Duodenal mucosa (tissue), 2 donors: ENCODE results near the gene DTNBP1.

Experiments used
- H3K27ac ChIP-seq: one replicate; pipeline ENCODE4 v1.7.0; 2013; ENCODE audit warnings: low read depth, low read length
- H3K27me3 ChIP-seq, 2 donors: one replicate each; pipeline ENCODE4 v1.7.0; 2013; ENCODE audit warnings: low read length in 2 of 2, control low read depth in 1 of 2; ENCODE audit not compliant: insufficient read depth in 2 of 2, control insufficient read depth in 1 of 2
- H3K36me3 ChIP-seq, 2 donors: one replicate each; pipeline ENCODE4 v1.7.0; 2013; ENCODE audit warnings: low read length in 2 of 2, control low read depth in 1 of 2; ENCODE audit not compliant: insufficient read depth in 2 of 2, control insufficient read depth in 1 of 2
- H3K4me1 ChIP-seq, 2 donors: one replicate each; pipeline ENCODE4 v1.7.0; 2013; ENCODE audit warnings: low read length in 2 of 2, control low read depth in 1 of 2; ENCODE audit not compliant: insufficient read depth in 2 of 2, control insufficient read depth in 1 of 2
- H3K4me3 ChIP-seq, 2 donors: one replicate each; pipeline ENCODE4 v1.7.0; 2013; ENCODE audit warnings: low read length in 2 of 2, low read depth in 1 of 2
- H3K9ac ChIP-seq, 2 donors: one replicate each; pipeline ENCODE4 v1.7.0; 2013; ENCODE audit warnings: low read length in 2 of 2, low read depth in 1 of 2
- H3K9me3 ChIP-seq, 2 donors: one replicate each; pipeline ENCODE4 v1.7.0; 2013; ENCODE audit warnings: low read length in 2 of 2, control low read depth in 1 of 2; ENCODE audit not compliant: control insufficient read depth in 1 of 2

DTNBP1 gene

DNA sequence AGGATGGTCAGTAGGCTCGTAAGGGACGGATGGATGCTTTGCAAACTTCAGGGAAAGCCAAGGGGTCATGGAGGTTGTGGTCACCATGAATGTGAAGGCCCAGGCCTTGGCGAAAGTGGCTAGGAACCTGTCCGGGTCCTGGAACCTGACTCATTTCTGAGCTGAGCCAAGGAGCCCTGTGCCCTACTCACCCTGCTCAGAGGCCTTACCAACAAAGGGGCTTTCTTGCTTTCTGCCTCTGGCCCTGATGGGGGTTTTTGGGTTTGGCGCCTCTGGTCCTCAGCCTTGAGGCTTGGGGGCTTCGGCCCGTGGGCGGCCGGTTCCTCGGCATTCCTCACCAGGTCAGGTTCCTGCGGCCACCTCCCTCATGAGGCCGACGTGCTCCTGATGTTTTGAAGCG is 155.1 kb downstream of the DTNBP1 start:
- H3K27me3 ChIP-seq: no peaks in the 10 kb centered on the region
- H3K27ac ChIP-seq: no peak overlapping the region
- H3K36me3 ChIP-seq: peaks cover 23 to 67% of the 10 kb centered on the region in 2 donors
- peaks cover 5 to 6% of the 10 kb centered on the region in 2 donors for H3K4me1 ChIP-seq
- no peaks in the 10 kb centered on the region for H3K9me3 ChIP-seq
- H3K9ac ChIP-seq: no peak overlapping the region
- no peak overlapping the region for H3K4me3 ChIP-seq

DNA sequence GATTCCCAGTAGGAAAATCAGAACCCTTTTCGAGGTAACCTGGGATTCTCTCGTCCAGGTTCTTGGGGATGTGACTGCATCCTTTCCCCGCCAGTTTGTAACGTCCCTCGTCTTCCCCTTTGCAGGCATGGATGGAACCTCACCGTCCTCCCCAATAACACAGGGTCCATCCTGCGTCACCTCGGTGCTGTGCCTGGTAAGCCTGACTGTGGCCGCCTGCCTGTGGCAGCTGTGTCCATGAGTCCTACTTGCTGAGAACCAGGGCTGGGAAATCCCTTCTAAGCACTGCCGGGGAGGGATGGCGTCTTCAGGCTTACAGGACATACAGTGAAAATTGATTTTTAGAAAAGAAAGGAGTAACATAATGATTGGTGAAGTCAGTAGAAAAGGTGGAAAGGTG is 155.6 kb downstream of the DTNBP1 start:
- Histone ChIP-seq H3K27ac (no peak overlapping the region), H3K27me3 (no peaks in the 10 kb centered on the region), H3K4me1 (peaks cover 5 to 6% of the 10 kb centered on the region in 2 donors), H3K9ac (no peak overlapping the region), H3K9me3 (no peaks in the 10 kb centered on the region), H3K4me3 (no peak overlapping the region), H3K36me3 (peaks cover 21 to 62% of the 10 kb centered on the region in 2 donors)

DNA sequence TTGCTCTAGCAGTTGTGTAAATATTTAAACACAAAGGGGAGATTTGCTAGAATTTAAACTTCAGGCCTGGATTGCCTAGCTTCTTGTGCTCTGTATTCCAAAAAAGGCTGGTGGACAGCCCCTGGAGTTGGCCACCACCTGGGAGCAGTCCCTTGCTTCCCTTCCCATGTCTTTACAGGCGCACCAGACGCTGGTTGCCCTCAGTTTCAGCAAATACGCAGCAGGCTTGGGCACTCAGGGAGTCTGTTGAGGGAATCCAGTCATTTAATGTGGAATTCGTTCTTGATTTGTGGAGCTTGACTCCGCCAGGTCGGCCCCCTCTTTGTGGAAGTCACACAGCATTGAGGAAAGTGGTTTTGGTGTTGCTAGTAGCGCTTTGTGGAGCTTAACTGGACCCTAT is 156.8 kb downstream of the DTNBP1 start:
- Histone ChIP-seq H3K36me3 (peaks cover 17 to 62% of the 10 kb centered on the region in 2 donors), H3K9ac (no peak overlapping the region), H3K4me3 (no peak overlapping the region), H3K27me3 (no peaks in the 10 kb centered on the region), H3K27ac (no peak overlapping the region), H3K4me1 (peaks cover 5 to 6% of the 10 kb centered on the region in 2 donors), H3K9me3 (no peaks in the 10 kb centered on the region)

DNA sequence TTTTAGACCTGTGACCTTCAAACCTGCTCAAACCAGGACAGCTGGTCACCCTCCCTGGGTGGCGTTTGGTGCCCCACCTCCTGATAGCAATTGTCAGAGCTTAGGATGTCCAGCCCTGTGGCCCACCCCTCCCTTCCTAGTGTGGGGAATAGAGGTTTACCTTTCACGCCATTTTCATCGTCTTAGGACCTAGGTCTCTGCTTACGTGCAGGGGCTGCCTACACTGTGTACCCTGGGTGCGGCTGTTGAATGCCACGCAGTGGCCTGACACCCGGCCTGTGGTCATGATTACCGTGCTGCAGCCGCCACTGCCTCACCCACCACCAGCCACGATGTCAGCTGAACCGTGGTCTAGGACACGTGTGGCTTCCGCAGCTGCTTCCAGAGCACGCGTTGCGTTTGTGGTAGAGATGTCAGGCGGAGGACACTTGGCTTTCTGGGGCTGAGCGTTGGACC is 157.3 kb downstream of the DTNBP1 start:
- no peak overlapping the region for H3K27ac ChIP-seq
- peaks cover 5 to 6% of the 10 kb centered on the region in 2 donors for H3K4me1 ChIP-seq
- H3K27me3 ChIP-seq: no peaks in the 10 kb centered on the region
- H3K36me3 ChIP-seq: peaks cover 18 to 61% of the 10 kb centered on the region in 2 donors
- H3K4me3 ChIP-seq: no peak overlapping the region
- no peaks in the 10 kb centered on the region for H3K9me3 ChIP-seq
- H3K9ac ChIP-seq: no peak overlapping the region

DNA sequence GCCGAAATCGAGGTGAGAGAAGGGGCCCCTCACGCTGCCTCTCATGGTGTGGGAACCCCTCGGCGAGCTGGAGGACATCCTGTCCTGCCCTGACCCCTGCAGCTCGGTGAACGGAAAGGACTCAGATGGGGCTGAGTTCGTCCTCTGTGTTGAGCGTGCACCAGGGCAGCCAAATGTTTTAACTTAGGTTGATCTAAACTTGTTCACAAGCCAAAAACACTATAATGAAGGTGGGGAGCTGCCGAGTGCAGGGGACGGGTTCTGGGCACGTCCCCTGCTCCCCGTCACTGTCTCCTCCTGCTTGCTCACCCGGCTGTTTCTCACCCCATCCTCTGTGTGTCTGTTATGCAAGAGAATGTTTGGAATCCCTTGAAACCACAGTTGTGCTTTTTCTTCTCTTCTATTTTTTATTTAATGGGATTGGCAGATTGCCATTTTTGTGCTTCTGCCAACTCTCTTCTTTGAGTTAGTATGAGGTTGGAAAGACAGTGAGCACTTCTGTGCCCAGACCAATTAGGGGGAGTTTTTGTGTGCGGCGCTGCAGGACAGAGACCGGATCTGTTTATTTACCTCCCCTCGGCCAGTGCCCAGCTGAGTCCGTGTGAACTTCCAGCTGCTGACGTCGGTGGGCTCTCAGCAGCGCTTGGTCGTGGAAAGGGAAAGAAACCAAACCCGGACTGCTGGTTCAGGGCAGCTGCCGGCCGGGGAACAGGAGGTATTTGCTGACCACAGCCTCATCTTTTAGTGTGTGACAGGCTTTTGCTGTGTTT is 158.1 kb downstream of the DTNBP1 start:
- H3K36me3 ChIP-seq: peaks cover 20 to 62% of the 10 kb centered on the region in 2 donors
- no peaks in the 10 kb centered on the region for H3K9me3 ChIP-seq
- no peaks in the 10 kb centered on the region for H3K27me3 ChIP-seq
- H3K27ac ChIP-seq: peak overlapping the region; percentile 15
- peaks cover 5 to 6% of the 10 kb centered on the region in 2 donors for H3K4me1 ChIP-seq
- H3K4me3 ChIP-seq: no peak overlapping the region
- H3K9ac ChIP-seq: no peak overlapping the region

DNA sequence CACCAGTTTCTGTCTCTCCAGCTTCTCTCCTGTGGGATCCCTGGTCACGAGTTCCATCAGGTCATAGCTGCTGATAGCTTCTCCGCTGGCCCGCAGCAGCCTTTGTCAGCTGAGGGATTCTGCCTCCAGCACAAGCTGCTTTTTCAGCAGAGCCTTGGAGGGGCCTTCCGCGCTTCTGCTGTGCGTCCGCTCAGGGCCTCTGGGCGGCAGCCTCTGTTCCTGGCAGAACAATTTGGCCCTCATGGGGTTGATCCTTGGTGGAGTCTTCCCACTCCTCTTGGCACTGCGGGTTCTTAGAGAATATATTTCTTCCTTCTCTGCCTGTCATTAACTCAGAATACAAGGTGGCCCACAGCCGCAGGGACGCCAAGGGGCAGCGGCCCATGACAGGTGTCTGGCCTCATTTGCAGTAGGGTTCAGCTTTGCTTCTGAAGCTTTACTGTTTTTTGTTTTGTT is 158.8 kb downstream of the DTNBP1 start:
- Histone ChIP-seq H3K36me3 (peaks cover 20 to 60% of the 10 kb centered on the region in 2 donors), H3K4me1 (peaks cover 5 to 6% of the 10 kb centered on the region in 2 donors), H3K9ac (no peak overlapping the region), H3K27me3 (no peaks in the 10 kb centered on the region), H3K27ac (peak overlapping the region; percentile 15), H3K4me3 (no peak overlapping the region), H3K9me3 (no peaks in the 10 kb centered on the region)

DNA sequence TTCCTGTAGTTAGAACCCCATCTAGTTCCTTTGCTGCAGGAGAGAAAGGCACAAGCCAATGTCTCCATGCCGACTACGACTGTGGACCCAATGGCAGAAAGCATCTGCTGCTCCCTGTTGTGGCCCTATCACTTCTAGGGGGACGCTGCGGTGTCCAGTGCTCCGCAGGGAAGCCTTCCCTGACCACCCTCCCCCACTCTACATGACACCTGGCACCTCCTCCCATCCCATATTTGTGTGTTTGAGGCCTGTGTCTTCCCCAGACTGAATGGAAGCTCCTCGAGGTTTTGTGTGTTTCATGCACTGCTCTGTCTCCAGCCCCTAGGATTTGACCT is 159.5 kb downstream of the DTNBP1 start:
- Histone ChIP-seq H3K27me3 (no peaks in the 10 kb centered on the region), H3K9ac (no peak overlapping the region), H3K4me3 (no peak overlapping the region), H3K9me3 (no peaks in the 10 kb centered on the region), H3K4me1 (peaks cover 5 to 6% of the 10 kb centered on the region in 2 donors), H3K27ac (no peak overlapping the region), H3K36me3 (peaks cover 27 to 56% of the 10 kb centered on the region in 2 donors)

DNA sequence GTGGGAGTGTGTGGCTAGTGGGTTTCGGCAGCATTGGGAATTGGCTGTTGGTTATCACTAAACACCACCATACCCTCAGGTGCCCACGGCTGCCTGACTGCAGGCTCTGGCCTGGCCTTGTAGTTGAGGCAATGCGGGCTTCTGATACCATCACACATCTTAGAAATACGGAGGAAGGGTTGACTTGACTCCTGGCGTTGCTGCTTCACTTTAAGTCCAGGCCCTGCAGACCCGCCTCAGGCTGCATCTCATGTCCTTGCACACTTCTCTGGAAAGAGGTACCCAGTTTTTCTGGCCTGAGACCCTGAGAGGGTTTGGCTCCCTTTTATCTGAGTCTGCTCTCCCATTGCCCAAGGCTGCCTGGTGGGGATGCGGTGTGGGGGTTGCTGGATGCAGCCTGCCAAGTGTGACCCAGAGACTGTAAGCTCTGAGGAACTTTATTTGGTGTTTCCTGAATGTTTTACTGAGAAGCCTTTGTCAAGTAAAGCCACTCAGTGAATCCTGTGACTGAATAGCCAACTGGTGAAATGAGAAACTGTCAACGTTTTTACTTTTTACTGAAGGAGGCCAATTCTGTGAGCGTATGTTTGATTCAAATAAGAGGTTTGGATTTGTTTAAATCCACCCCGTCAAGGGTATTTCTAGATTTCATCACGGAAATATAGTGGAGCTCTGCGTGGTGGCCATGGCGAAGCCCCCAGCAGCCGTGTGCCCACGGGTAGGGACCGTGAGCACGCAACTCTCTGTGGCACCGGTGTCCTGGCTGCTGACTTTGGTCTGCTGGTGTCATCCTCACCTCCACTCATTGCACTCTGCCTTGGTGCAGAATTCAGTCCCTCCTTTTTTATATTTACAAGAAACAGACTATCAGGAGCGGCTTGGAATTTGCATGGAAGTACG is 160.1 kb downstream of the DTNBP1 start:
- H3K9ac ChIP-seq: no peak overlapping the region
- H3K4me1 ChIP-seq: peaks cover 5 to 6% of the 10 kb centered on the region in 2 donors
- H3K4me3 ChIP-seq: no peak overlapping the region
- no peak overlapping the region for H3K27ac ChIP-seq
- peaks cover 32 to 53% of the 10 kb centered on the region in 2 donors for H3K36me3 ChIP-seq
- no peaks in the 10 kb centered on the region for H3K27me3 ChIP-seq
- no peaks in the 10 kb centered on the region for H3K9me3 ChIP-seq

DNA sequence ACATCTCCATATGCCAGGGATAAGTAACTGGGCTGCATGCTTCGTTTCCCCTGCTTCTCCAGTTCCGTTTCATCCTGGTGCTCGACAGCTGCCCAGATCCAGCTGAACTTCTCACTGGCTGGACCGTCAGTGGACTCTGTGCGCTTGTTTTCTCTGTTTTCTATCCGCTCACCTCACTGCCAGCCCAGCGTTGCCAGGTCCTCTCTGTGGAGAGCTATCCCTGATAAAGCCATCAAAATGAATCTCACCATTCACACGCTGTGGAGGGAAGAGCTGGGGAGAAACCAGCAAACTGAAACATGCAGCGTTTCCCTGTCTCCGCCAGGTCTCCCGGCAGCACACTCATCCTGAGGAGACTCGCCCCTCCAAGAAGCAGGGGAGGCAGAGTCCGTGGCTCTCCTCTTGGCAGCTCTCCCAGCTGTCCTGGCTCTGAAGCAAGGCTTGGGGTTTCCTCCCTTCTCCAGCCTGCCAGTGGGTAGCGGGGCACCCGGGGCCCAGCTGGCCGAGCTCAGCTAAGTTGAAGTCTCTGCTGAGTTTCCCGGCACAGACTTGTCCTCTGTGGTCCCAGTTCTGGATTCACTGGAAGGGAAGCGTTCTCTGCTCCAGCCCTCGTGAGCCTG is 160.9 kb downstream of the DTNBP1 start:
- peaks cover 25 to 50% of the 10 kb centered on the region in 2 donors for H3K36me3 ChIP-seq
- H3K27me3 ChIP-seq: no peaks in the 10 kb centered on the region
- no peak overlapping the region for H3K4me3 ChIP-seq
- H3K4me1 ChIP-seq: peaks cover 5 to 6% of the 10 kb centered on the region in 2 donors
- no peak overlapping the region for H3K9ac ChIP-seq
- no peaks in the 10 kb centered on the region for H3K9me3 ChIP-seq
- H3K27ac ChIP-seq: no peak overlapping the region
